DMS153 (cell line): ENCODE measurements around the gene CLEC2L.
A peak's percentile ranks its signal among the peaks of the same experiment; 100 is the strongest.
"Not testable (repeated sequence)": the region's sequence is repeated elsewhere in the genome, so short reads cannot be mapped to it uniquely, and the experiment has no call there.

ENCODE experiments used
- DNase-seq: peaks from one replicate; lab custom pipeline; 2025; lab: John Stamatoyannopoulos, UW

Gene CLEC2L

DNA sequence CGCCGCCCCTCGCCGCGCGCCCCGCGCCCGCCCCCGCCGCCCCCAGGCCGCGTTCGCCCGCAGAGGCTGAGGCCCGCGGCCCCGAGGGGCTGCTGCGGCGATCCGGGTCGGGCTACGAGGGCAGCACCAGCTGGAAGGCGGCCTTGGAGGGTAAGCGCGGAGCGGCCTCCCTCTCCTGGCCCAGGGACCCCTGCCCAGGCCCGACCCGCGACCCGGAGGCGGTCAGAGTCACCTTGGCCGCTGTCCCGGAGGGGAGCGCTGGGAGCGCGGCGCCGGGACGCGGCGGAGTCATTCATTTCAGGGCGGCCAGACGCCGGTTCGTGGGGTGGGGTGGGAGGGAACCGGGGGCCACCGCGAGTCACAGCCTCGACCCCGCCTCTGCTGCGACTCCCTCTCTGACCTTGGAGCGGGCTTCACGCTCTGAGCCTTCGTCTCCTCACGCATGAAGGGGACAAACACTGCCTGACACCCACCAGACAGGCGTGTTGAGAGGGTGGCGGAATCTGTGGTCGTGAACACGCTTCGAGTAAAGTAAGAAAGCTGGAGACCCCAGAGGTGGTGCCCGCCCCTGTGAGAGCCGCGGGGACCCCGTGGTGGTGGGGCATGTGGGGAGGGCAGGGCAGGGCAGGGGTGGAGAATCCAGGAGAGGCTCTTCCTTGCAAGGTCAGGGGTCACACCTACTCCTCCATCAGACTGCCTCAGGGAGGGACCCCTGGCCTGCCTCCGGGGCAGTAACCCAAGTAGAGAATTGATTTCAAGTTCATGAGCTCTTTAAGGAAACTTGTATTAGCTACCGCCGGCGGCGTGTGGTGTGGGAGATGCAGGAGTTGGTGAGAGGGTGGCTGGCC, 707 bp downstream of the CLEC2L start:
- no peak for DNase-seq

DNA sequence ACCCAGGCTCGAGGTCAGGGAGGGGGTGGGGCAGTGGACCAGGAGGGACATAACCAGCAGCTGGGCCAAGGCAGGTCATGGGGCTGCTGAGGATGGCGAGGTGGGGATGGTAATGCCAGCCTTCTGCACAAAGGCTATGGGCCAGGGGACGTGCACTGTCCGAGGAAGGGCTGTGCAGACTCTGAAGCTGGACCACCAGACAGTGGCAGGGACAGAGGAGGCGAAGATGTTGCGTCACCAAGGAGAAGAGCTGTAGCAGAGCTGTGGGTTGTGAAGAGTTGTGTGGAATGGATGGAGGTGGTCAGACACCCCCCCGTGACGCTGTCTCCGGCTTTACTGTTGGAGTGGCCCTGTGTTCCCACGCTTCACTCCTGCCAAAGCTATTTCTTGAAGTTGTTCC, 1.8 kb downstream of the CLEC2L start:
- DNase-seq, result no peak

DNA sequence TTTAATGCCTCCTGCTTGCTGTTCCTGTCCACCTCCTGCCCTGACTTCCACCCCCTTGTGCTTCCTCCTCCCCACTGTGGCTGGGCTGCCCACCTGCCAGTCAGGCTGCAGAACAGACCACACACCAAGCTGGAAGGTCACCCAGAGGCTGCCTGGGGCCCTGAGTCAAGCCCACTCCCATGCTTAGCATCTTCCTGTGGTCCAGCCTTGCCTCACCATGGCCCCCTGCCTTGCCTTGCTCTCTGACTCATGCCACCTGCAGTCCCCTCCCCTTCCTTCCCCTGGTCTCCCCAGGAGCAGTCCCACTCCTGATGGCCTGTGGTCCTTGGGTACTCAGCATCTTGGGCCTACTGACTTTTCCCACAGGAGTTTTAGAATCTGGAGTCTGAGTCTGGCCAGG, 2.3 kb downstream of the CLEC2L start:
- DNase-seq, result no peak

DNA sequence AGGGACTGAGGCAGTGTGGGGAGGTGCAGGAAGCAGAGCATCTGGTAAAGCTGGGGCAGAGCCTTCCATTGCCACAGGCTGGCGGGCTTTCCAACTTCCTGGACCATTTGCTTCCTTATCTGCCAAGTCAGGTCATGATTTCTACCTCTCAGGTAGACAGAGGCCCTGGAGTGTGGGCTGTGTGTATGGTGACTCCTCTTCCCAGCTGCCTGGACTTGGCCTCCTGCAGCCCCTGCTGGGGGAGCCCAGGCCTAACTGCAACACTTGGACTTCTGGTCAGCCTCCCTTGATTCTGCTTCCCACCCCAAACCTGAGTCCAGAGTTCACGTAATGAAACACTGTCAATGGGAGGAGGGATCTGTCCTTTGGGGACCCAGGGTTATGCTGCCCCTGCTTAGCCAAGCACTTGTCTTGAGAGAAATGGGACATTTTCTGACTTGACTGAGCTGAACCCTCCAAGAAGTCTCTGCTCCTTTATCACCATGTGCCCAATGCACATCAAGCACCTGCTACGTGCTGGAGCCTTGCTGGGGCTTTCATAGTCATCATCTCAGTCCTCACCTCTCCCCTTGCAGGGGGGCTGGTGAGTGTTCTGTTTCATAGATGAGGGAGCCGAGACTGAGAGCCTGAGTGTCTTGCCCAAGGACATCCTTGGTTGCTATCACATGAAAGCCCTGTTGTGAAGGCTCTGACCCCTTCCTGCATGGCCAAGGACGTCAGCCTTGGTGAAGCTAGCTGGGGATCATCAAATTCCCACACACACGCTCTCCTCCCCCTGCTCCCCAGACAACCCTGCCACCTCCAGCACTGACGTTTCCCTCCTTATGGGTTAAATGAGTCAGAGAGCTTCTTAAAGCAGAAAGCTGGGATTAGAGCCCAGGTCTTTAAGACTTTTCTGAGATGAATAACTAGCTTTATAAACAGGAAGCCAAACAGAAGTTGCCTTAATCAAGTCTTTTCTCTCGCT, 3.4 kb downstream of the CLEC2L start:
- peak; percentile 1 for DNase-seq

DNA sequence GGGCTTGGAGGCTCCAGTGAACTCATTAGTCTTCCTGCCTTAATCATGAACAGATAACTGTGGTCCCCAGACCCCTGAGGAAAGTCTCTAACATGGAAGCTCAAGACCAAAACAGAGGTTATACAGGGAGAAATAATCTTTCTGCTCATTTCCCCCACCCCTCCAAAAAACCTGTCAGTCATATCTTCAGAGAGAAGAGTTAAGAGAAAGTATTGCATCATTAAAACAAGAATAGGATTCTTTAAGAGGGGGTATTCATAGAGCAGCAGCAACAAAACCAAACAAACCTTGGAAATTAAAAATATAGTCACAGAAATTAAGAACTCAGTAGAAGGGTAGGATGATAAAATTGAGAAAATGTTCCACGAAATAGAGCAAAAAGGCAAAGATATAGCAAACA, 7.6 kb downstream of the CLEC2L start:
- DNase-seq, result no peak

DNA sequence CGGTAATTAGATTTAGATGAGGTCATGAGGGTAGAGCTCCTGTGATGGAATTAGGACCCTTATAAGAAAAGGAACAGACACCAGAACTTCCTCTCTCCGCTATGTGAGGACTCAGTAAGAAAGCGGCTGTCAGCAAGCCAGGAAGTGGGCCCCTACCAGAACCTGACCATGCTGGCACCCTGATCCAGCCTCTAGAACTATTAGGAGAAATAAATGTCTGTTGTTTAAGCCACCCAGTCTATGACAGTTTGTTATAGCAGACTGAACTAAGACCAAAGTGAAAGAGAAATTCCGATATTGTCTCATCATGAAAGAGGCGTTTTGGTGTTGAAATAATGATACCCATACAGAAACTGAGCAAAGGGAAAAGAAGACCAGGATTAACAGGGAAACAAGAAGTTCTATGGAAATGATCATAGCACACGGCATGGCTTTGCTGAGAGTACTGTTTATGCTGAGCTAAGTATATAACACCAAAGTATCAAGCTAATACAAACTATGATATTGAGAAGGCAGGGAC, 9.2 kb downstream of the CLEC2L start:
- DNase-seq, result no peak

DNA sequence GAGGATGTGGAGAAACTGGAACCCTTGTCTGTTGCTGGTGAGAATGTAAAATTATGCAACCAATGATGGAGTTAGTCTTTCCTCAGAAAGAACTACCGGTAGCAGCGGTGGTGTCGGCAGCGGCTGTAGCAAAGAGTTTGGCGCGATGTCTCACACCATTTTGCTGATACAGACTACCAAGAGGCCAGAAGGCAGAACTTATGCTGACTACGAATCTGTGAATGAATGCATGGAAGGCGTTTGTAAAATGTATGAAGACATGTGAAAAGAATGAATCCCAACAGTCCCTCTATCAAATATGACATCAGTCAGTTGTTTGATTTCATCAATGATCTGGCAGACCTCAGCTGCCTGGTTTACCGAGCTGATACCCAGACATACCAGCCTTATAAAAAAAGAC, 10.6 kb downstream of the CLEC2L start:
- DNase-seq, result no peak

DNA sequence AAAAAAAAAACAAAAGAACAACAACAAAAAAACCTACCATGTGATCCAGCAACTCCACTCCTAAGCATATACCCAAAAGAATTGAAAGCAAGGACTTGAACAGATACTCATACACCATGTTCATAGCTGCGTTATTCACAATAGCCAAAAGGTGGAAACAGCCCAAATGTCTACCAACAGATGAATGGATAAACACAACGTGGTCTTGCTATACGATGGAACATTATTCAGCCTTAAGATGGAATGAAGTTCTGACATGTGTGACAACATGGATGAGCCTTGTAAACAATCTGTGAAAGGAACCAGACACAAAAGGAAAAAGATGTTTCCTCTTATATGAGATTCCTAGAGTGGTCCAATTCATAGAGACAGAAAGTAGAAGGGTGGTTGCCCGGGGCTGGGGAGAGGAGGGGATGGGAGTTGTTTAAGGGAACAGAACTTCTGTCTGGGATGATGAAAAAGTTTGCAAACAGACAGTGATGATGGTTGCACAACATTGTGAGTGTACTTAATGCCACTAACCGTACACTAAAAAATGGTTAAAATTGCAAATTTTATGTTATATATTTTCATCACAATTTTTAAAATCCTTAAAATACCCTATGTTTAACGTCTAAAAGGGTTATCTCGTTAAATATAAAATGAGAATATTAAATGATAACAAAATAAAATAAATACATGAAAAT, 11.6 kb downstream of the CLEC2L start:
- no peak for DNase-seq

DNA sequence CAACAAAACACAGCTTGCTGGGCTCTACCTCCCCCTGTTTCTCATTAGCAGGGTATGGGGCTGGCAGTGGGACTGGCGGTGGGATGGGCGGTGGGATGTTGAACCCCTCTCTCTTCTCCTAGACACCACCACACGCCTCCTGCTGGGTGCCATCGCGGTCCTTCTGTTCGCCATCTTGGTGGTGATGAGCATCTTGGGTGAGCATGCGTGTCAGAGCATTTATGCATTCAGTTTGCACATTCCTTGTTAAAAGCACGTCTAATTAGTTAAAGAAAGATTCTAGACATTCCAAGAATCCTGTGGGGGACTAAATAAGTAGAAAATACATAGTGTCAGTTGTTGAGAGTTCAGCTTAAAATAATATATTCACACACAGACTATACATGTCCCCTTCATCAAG, 12.7 kb downstream of the CLEC2L start:
- DNase-seq, result no peak

DNA sequence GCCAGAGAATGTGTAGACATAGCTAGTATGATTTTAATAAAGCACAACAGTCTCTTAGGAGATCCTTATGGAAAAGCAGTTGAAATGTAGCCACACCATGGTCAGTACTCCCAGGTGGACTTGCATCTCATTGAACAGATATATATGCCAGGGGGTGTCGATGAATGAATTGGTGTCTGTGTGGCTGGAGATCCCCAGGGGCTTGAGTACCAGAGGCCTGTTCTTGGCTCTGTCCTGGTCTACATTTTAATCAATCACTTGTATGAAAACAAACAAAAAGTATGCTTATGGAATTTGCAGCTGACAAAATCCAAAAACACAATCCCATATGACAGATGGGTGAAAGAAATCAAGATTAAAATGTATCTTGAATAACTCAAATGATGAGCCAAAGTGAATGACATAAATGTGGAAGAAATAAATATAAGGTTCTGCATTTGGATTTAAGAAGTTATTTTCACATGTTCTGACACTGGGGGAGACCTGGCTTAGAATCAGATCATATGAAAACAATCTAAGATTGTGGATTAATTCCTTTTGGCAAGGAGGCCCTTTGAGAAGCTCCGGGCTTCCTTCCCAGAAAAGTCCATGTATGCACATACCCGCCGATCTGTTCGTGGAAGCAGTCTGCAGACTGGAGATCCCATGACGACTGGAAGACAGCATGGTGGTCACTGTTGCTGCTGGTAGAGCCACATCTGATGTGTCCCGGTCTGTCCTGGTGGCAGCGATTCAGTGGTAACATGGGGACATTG, 15.6 kb downstream of the CLEC2L start:
- DNase-seq, result no peak

DNA sequence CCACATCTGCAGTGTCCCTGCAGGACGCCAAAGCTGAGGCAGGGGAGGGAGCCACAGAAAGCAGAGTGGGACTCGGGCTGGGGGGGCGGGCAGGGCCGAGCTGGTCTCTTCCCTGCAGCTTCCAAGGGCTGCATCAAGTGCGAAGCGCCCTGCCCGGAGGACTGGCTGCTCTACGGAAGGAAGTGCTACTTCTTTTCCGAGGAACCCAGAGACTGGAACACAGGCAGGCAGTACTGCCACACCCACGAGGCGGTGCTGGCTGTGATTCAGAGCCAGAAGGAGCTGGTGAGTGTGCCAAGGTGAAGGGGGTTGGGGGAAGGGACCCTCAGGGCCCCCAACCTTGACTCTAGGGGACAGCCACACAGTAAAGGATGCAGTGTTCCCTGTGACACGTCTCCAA, 16.7 kb downstream of the CLEC2L start:
- no peak for DNase-seq

DNA sequence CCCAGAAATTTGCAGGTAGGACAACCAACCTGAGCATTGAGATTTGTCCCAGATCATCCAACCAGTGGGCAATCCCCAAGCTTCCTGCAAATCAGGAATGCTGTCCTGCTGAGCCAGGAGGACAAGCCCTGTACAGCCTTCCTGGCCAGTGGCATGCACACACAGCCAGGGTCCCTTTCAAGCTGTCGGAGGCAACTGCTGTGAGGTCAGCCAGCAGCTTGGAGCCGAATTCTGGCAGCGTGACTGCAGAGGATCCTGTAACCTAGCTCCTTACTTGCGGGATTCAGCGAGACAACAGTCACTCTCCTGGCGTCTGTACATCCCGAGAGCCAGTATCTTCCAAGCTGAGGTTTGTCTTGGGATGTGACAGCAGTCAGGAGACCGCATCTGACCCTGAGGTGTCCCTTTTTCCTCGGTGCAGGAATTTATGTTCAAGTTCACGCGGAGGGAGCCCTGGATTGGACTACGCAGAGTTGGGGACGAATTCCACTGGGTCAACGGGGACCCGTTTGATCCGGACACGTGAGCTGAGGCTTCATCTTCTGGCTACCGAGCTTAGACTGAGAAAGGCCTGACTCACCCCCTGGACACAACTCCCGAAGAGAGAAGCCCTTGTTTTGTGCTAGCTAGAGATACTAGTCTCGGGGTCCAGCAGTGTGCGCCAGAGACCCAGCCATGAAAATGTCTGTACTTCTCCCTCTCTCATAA, 18.3 kb downstream of the CLEC2L start:
- no peak for DNase-seq

DNA sequence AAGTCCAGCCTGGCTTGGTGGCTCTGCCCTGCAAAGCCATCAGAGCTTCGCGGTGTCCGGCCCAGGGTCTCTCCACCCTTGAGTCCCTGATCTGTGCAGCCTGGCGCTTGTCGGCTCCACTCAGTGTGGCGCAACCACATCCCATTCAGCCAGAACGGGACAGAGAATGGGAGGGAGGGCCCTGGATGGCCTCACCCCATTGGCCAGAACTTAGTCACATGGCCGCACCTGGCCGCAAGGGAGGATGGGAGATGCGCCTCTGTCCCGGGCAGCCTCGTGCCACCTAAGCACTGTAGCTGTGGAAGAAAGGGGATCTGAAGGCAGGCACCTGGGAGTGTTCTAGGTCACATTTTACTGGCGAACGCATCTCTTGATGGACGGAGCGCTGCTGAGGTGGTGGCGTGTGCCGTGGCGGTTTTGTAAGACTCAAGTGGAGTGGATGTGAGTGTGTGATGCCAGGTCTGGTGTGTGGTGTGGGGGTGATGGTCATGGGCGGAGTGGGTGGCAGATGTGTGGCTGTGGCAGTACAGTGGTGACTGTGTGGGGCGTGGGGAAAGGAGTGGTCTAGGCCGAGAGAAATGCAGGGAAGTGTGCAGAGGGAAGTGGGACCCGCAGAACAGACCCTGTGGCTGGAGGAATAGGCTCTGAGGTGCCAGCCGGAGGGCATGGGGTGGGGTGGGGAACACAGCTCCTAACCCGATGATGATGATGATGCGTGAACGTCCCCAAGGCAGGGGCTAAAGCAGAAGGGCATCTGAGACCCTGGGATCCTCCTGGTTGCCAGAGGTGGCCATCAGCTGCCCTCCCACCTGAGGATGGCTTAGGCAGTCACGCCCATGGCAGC, 19.0 kb downstream of the CLEC2L start:
- DNase-seq, result no peak

DNA sequence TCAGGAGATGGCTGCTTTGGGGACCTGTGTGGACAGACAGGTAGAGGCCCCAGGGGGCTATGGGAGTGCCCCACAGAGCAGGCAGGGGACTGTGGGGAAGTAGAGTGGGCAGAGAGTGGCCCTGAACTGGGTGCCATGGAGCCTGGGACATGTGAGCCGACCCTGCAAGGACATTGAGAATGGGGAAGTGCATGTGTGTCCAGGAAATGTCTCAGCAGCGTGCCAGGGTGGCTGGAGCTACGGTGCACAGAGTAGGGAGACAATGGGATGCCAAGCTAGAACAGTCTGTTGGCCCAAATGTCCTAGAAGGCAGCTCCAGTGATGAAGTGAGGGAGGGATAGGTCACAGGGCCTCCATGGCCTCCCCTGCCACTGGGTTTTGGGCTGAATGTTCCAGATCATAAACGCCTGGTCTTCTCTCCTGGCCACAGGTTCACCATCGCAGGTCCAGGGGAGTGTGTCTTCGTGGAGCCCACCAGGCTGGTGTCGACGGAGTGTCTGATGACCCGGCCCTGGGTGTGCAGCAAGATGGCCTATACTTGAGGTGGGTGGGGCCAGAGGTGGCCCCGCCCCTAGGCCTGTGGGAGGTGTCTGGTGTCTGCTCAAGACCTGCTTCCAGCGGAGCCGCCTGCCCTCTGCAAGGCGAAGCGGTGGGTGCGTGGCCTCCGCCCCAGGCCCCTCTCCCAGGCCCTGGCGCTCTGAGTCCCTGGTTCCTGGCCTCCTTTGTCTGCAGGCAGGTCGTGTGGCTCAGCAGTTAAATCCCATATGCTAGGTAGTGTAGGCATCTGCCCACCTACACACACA, 20.5 kb downstream of the CLEC2L start:
- no peak for DNase-seq

DNA sequence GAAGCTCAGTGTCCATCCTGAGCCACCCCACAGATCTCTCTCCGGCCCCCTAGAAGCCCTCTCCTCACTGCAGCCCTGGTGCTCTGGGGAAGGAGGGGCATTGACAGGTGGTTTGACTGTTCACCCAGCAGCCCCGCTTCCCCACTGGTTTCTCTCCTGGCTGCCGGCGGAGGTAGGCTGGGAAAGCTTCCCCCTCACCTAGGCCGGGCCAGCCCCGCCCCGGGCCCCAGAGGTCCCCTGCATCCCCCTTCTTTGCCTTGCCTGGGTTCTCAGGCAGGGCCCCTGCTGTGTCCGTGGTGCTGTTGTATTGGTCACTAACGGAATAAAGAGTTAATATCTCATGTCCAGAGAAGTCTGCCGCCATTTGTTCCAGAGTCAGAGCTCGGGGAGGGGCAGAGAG, 21.2 kb downstream of the CLEC2L start:
- DNase-seq, result no peak

DNA sequence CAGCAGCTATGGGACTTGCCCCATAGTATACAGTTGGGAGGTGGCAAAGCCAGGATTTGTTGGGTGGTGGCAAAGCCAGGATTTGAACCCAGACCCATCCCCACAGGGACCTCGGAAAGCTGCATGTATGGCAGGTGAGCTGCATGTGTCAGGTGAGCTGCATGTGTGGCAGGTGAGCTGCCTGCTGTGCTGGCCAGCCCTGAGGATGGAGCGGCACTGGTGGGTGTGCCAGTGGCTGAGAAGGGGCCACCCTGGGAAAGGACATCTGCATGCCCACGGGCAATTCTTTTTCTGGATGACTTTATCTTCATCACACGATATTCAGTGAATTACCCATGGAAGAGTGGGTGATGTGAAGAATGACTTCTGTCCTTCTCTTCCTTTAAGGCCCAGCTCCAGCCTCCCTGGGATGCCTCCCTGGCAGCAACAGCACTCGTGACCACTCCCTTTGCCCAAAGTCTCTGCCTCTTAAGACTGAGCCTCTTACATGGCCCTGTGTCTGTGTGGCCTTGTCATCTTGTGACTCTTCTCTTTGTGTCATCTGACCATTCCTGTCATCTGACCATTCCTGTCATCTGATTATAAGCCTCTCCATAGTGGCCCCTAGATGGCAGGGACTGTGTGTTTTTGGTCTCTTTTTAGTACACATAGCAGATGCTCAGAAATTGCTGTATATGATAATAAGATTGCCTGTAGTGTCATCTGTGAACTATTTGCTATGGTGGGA, 25.0 kb downstream of the CLEC2L start:
- DNase-seq, result no peak

DNA sequence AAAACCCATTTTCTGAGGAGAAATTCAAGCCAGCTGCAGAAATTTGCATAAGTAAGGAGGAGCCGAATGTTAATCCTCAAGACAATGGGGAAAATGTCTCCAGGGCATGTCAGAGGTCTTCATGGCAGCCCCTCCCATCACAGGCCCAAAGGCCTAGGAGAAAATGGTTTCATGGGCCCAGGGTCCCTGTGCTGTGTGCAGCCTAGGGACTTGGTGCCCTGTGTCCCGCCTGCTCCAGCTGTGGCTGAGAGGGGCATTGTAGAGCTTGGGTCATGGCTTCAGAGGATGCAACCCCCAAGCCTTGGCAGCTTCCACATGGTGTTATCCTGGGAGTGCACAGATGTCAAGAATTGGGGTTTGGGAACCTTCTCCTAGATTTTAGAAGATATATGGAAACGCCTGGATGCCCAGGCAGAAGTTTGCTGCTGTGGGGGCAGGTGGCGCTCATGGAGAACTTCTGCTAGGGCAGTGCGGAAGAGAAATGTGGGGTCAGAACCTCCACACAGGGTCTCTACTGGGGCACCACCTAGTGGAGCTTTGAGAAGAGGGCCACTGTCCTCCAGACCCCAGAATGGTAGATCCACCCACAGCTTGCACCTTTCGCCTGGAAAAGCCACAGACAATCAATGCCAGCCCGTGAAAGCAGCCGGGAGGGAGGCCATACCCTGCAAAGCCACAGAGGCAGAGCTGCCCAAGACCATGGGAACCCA, 30.7 kb downstream of the CLEC2L start:
- not testable (repeated sequence) for DNase-seq
